ENCODE measurements around the gene CAPG.
"Not testable (repeated sequence)": the region's sequence is repeated elsewhere in the genome, so short reads cannot be mapped to it uniquely, and the experiment has no call there.

Gene CAPG

DNA sequence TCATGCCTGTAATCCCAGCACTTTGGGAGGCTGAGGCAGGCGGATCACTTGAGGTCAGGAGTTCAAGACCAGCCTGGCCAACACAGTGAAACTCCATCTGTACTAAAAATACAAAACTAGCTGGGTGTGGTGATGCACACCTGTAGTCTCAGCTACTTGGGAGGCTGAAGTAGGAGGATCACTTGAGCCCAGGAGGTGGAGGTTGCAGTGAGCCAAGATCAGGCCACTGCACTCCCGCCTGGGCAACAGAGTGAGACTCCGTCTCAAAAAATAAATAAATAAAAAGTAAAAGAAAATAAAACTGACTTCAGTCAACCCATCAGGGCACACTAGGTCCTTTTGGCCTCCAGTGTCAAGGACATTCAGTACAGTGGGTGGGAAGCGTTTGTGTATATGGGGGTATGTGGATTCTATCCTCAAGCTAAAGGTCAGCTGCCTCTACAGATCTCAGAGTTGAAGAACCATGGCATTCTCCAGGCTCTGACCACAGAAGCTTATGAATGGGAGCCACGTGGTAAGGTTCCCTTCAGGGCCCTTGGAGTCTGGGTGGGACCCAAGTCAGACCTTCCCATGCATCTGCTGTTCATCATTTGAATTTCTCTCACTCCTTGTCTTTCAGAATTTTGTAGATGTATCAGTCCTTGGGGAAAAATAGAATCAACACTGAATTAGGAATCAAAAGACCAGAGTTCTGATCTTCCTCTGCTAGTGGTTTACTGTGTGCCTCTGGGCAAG, 47.3 kb downstream of the CAPG start:
- H3K9me3 Mint-ChIP-seq; H3K4me1 Mint-ChIP-seq (ENCODE audit: low read depth); H3K4me3 Mint-ChIP-seq; H3K27ac Mint-ChIP-seq; H3K27me3 Mint-ChIP-seq; intact Hi-C loops (cut with micrococcal nuclease): not testable (repeated sequence)
- peaks cover 78% of the 10 kb centered on the region for H3K36me3 Mint-ChIP-seq (ENCODE audit: low read depth)

DNA sequence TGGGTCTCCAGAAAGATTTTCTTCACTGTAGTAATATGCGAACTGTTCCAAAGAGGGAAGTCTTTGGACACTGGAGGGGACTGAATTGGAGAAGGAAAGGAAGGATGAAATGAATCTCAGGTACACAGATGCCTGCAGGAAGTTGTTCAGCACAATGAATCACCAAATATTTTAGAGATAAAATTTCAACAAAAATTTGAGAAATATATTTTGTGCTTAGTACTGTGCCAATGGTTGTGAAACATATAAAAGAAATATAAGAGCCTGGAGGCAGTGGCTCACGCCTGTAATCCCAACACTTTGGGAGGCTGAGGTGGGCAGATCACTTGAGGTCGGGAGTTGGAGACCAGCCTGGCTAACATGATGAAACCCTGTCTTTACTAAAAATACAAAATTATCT, 52.4 kb downstream of the CAPG start:
- no peaks in the 10 kb centered on the region for H3K9me3 Mint-ChIP-seq
- no peak overlapping the region for H3K27ac Mint-ChIP-seq
- H3K36me3 Mint-ChIP-seq (ENCODE audit: low read depth): peaks cover 81% of the 10 kb centered on the region
- no peak overlapping the region for H3K4me3 Mint-ChIP-seq
- H3K4me1 Mint-ChIP-seq (ENCODE audit: low read depth): peaks cover 39% of the 10 kb centered on the region
- no peaks in the 10 kb centered on the region for H3K27me3 Mint-ChIP-seq
- intact Hi-C loops (cut with micrococcal nuclease): no loop called here

DNA sequence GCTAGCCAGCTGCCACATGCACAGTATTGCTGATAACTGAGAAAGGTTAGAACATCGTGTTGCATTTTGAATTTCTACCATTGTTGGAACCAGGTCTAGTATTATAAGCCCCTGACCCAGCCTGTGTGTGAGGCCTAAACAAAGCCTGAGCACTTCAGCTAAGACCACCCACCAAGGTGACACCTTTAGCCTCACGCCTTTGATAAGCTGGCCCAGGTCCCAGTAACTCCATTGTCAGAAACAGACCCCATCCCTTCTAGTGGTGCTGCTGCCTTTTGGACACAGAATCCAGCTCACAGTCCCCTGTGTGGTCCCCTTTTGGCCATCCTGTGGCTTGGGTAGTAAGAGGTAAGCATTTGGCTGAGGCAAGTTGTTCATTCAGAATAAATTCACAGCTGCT, 54.0 kb downstream of the CAPG start:
- H3K36me3 Mint-ChIP-seq (ENCODE audit: low read depth): peaks cover 70% of the 10 kb centered on the region
- no peaks in the 10 kb centered on the region for H3K9me3 Mint-ChIP-seq
- intact Hi-C loops (cut with micrococcal nuclease): no loop called here
- no peak overlapping the region for H3K27ac Mint-ChIP-seq
- H3K27me3 Mint-ChIP-seq: no peaks in the 10 kb centered on the region
- H3K4me3 Mint-ChIP-seq: no peak overlapping the region
- peaks cover 42% of the 10 kb centered on the region for H3K4me1 Mint-ChIP-seq (ENCODE audit: low read depth)

DNA sequence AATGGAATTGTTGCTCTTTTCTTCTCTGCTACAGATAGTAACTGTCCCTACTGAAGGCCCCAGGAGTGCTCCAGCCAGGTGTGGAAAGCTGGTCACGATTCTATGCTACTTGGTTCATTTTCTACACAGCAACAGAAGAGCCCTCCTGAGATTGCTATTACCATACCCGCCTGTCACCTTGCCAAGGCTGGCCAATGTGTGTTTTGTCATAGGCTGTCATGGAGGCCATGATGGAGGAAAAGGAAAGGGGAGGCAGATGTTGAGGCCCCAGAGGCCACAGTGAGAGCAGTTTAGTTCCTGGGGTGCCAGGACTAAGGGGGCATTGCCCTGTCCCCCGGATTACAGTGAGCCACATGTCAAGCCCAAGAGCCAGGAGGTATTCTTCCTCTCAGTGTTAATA, 54.6 kb downstream of the CAPG start:
- Mint-ChIP-seq H3K27ac (peak overlapping the region; percentile 96), H3K36me3 (ENCODE audit: low read depth) (peaks cover 72% of the 10 kb centered on the region), H3K9me3 (no peaks in the 10 kb centered on the region), H3K4me1 (ENCODE audit: low read depth) (peaks cover 42% of the 10 kb centered on the region), H3K4me3 (peak overlapping the region; percentile 98), H3K27me3 (no peaks in the 10 kb centered on the region)
- intact Hi-C loops (cut with micrococcal nuclease): no loop called here

DNA sequence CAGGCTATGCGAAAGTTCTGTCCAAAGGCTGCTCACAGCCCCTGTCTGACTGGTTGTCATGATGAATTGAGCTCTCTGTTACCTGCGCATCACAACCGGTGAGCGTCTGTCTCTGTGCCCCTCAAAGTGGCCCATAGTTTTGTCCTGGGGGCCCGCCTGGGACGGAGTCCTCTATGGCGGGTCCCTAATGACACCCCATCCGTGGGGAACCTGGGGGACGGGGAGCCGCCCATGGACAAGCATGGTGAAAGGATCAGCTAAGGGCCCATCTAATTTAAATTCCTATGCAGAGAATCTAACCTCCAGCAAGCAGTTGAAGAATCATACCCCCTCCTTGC, 55.1 kb downstream of the CAPG start:
- Mint-ChIP-seq H3K4me1 (ENCODE audit: low read depth) (peaks cover 42% of the 10 kb centered on the region), H3K36me3 (ENCODE audit: low read depth) (peaks cover 74% of the 10 kb centered on the region), H3K4me3 (peak overlapping the region; percentile 98), H3K9me3 (no peaks in the 10 kb centered on the region), H3K27me3 (no peaks in the 10 kb centered on the region), H3K27ac (peak overlapping the region; percentile 96)
- intact Hi-C loops (cut with micrococcal nuclease): no loop called here

DNA sequence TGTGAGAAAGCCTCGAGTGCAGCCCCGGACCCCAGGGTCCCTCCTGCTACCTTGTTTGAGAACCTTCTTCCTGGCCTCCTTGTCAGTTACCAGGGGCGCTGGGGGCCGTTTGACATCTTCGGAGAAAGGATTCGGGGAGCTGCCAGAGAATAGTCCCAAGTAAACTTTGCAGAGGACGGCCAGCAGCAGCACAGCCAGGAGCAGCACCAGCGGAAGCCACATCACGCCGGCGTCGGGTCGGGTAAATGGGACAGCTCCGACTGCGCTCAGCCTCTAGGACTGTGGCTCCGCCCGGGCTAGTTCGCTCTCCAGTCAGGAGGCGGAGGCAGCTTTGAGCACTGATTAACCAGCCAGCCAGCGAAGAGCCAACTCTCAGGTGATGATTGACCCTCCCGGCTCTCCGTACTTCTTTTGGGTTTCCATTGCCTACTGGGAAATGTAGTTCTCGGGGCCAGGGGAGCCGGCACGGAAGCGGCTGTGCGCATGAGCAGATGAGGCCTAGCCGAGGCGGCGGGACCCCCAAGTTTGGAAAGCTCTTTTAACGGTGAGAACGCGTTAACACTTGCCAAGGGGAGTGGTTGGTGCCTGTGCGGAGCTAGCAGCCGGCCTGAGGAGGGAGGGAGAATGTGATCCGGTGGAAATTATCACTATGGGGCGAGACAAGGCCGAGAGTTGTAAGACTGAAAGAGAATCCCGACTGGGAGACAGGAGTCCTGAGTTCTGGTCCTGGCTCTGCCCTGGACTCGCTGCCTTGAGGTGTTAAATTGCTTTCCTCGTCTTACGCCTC, 55.7 kb downstream of the CAPG start, which contains the start of the genes ELMOD3 and RETSAT:
Gene ELMOD3, plus strand, starts transcription at position 484 of the 787 bp plus-strand sequence. CDS start 2,430 bp downstream, outside the sequence.
Gene RETSAT, minus strand, starts transcription at position 243 of the 787 bp plus-strand sequence. Its CDS starts 21 bp downstream, at position 222.
- Mint-ChIP-seq H3K4me1 (ENCODE audit: low read depth) (peaks cover 42% of the 10 kb centered on the region), H3K27ac (peak within 1 kb of the TSS; percentile 96), H3K4me3 (peak within 1 kb of the TSS; percentile 98), H3K9me3 (no peaks in the 10 kb centered on the region), H3K36me3 (ENCODE audit: low read depth) (peaks cover 74% of the 10 kb centered on the region), H3K27me3 (no peaks in the 10 kb centered on the region)
- intact Hi-C loops (cut with micrococcal nuclease): loop anchor here (1.0 kb wide), 1 partner anchor 26 kb away; no protein-coding TSS in a partner anchor

DNA sequence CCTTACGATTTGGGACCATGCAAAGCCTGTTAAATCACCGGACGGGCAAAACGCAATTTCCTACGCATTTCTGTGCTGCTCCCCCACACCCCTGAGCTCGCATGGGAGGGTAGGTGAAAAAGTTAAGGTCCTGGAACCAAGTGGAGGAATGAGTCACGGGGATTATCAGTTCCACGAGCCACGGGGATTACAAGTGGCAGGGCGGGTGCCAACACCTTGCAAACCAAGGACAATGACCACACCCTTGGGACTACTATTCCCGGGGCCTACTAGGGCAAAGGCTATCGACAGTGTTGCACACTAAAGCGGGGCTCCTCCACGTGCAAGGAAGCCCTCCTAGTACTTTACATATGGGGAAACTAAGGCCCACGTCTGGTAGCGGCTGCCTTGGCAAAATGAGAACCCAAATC, 56.3 kb downstream of the CAPG start:
- Mint-ChIP-seq H3K27me3 (no peaks in the 10 kb centered on the region), H3K9me3 (no peaks in the 10 kb centered on the region), H3K36me3 (ENCODE audit: low read depth) (peaks cover 74% of the 10 kb centered on the region), H3K27ac (peak overlapping the region; percentile 96), H3K4me3 (peak overlapping the region; percentile 98), H3K4me1 (ENCODE audit: low read depth) (peaks cover 42% of the 10 kb centered on the region)
- intact Hi-C loops (cut with micrococcal nuclease): loop anchor here (1.0 kb wide), 1 partner anchor 26 kb away; no protein-coding TSS in a partner anchor

DNA sequence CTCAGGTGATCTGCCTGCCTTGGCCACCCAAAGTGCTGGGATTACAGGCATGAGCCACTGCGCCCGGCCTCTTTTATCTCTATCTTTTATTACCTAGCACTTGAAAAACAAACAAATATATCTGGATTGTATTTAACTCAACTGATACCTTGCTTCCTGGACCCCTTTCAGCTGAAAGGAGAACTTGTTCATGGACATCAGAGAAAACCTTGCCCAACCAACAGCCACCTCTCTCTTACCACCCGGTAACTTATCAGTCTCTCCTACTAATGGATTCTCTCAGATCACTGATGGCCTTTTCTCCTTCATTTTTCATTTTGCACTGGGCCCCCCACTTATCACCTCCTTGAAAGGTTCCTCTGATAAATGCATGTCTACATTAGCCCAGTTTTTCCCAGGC, 62.6 kb downstream of the CAPG start:
- H3K27me3 Mint-ChIP-seq: no peaks in the 10 kb centered on the region
- peaks cover 90% of the 10 kb centered on the region for H3K36me3 Mint-ChIP-seq (ENCODE audit: low read depth)
- intact Hi-C loops (cut with micrococcal nuclease): no loop called here
- H3K4me1 Mint-ChIP-seq (ENCODE audit: low read depth): peaks cover 2% of the 10 kb centered on the region
- H3K4me3 Mint-ChIP-seq: no peak overlapping the region
- H3K9me3 Mint-ChIP-seq: no peaks in the 10 kb centered on the region
- no peak overlapping the region for H3K27ac Mint-ChIP-seq

Data from dendritic cell treated with granulocyte-macrophage colony-stimulating factor and Interleukin-4, amounts not matched to agents 40 ng/mL and 50 ng/mL, for 4 days (primary cell).